Myocyte (in vitro differentiated cells): Measurements from ENCODE around the gene ASPG. TPM values are rescaled to one million over a fixed set of nuclear protein-coding genes. Genes with fewer than 3 reads are reported as not detected.
"Not testable (repeated sequence)": the region's sequence is repeated elsewhere in the genome, so short reads cannot be mapped to it uniquely, and the experiment has no call there.

Experiments used
- DNase-seq: peaks from one replicate; pipeline ENCODE4 v3.0.0-alpha.2; 2012; ENCODE audit warnings: low read depth
- total RNA-seq: library from RNA; depleted of rRNA; stranded (reverse); fragments of >200 nt; gene quantifications from 2 replicates; pipeline ENCODE4 v1.2.3, GENCODE V29; 2014

Gene ASPG
- total RNA-seq, 1 donor from 2014 or later = not detected

DNA sequence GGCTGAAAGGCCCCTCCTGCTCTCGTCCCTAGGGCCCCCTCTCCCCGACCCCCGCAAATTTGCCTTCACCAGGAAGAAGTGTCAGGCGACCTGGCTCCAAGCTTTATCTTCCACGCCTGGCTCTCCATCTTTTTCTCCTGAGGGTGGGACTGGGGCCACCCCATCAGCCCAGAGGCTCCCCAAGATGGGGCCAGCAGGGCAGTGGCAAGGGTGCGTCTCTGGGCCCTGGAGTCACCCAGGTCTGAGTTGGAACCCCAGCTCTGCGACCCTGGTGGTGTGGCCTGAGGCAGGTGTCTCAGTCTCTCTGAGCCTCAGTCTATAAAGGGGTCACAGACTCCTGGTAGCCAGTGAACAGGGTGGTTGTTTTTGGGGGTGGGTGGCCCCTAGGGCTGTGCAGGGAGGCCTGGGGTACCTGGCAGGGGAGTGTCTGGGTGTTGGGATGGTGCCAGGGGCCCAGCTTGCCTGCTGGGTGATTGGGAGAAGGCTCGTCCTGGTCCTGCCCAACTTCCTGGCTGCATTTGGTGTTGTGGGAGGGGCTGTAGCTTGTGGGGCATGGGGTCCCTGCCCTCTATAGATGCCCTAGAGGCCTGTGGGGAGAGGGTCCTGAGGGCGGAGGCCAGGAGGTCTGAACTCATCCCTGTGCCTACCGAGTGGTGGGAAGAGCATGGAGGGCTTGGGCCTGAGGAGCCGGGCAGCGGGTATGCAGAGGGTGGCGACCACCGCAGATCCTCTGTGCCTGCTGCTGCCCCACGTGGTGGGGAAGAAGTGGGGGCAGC lies 60.5 kb downstream of the ASPG start:
- no peak for DNase-seq

- DNase-seq = no peak
Measured at GRCh38 chr14:104146651-104147345, 61.3 kb downstream of the ASPG start.

- no peak for DNase-seq
Measured at GRCh38 chr14:104147346-104148125, 62.0 kb downstream of the ASPG start.

DNA sequence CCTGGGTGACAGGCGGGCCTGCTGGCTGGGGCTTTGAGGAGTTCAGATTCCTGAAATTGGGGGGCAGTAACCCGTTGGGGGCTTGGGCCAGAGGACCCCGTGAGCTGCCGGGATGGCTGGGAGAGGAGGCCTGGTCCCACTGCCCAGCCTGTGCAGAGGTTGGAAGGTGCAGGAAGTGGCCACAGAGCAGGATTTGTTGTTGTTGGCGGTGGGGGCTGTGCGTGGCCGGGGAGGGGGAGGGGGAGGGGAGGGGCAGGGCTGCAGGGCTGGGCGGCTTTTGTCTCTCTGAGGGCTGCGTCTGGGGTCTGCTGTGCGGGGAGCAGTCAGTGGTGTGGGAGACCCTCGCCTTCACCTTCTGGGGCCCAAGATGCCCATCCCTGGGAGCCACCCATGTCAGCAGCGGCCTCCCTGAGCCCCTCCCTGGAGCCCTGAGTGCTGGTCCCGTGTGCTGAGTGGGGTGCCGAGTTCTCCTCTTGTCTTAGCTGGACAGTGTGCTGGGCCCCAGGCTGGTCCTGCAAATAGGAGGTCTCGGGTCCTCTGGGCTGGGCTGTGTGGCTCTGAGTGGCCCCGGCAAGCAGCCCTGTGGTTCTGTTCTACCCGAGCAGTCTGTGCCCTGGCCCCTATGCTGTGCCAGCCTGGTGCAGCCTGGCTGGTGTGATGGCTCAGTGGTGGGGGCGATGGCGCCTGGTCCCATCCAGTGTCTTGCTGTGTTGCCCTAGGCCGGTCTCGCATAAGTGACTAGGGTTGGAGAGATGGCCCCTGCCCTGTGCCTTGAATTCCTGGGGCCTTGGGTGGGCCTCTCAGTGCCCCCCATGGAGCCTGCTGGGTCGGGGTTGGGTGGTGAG lies 63.2 kb downstream of the ASPG start:
- DNase-seq = no peak

DNA sequence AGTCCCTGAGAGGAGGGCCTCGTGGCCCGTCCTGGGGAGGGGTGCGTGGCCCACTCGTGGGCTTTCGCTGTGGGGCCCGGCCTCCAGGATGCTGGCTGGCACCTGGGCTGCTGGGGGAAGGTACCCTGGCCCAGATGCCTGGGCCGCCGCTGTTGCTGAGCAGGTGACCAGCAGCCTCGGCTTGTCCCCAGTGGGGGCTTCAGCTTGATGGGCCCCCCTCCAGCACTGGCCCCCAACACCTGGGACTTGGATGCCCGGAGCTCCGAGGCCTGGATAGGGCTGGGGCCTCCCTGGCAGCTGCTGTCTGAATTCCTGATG lies 63.7 kb downstream of the ASPG start:
- no peak for DNase-seq

DNA sequence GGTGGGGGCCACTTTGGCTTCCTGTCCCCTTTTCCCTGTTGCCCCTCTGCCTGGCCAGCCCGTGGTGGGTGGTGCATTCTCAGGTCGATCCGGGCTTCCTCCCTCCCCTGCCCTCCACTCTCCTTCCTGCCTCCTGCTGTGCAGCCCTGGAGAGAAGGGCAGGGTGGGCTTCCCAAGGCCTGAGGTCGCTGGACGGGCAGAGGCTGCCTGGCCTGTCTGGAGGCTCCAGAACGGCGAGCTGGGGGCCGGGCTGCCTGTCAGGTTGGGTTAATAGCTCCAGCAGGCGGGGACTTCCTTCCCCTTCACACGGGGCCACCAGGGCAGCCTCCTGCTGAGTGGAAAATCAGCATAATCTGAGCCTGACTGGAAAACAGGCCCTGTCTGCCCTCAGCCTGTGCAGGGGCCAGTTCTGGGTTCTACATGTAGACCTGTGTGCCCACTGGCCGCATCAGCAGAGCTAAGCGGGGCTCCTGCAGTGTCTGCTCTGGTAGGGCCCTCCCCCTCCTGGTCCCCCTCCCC lies 64.2 kb downstream of the ASPG start:
- no peak for DNase-seq

DNA sequence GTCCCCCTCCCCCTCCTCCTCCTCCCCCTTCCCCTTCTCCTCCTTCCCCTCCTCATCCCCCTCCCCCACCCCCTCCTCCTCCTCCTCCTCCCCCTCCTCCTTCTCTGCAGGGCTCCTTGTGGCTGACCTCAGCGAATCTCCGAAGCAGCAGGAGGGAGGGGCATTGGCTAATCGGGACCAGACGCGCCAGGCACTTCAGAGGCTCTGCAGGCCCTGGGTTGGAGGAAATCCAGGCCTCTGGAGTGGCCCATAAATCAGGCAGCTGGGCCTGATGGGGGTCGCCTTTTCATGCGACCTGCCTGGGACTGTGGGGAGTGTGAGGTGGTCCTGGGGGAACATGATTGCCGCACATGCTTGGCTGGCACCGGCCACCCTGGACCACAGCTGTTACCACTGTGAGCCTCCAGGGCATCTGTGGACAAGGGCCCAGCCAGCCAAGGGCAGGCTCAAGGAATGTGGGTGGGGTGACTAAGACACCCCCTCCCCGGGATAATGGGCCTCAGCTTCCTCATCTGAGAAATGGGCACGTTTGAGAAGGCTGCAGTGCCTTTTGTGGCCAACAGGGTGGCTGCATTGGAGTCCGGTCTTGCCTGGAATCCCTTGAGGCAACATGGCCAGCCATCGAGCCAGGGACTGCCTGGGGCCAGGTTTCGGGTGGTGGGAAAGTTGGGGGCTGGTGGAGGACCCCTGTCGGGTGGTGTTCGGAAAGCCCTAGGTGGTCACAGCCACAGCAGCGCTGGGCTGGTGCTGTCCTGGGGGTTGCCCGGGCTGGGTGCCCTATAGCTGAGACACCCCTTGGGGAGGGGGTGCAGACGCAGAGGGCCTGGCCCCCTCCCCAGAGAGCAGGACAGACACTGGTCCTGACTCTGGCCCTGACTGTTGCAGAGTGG lies 64.9 kb downstream of the ASPG start:
- peak; percentile 18 for DNase-seq

DNA sequence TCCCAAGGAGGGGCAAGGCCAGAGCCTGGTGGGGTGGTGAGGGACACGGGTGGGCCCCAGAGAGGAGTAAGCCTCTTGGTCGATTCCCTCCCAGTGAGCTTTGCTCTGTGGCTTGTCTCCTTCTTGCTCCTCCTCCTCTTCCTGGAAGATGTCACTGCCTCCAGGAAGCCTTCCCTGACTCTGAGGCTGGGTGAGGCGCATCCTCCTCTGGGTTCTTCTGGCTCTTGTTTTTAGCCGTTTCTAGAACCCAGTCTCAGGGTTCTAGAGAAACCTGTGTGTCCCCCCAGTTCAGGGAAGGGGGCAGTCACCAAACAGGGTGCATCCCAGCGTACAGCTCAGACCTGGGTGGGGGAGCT lies 65.5 kb downstream of the ASPG start:
- no peak for DNase-seq

DNA sequence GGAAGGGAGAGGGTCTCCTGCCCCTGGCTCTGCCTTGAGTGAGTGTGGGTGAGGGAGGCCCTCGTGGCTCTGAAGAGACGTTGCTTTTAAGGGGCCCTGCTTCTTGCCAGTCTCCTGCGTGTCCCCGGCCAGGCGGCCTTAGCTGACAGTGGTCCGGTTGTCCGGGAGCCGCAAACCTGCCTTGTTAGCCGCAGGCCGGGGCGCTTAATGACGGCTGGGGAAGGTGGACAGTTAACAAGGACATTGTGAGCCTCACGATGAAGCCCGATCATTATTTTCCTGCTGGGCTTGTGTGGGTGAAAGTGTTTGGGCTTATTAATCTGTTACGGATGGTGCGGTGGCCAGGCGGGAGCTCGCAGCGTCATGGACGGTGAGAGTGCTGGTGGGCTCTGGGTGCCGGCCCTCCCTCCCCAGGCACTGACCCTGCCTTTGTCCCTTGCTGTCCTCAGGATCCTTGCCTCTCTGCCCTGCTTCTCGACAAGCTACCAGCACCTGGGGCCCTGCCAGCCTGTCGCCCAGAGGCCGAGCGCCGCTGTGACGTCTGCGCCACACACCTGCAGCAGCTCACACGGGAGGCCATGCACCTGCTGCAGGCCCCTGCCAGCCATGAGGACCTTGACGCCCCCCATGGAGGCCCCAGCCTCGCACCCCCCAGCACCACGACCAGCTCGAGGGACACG lies 66.2 kb downstream of the ASPG start:
- no peak for DNase-seq

DNA sequence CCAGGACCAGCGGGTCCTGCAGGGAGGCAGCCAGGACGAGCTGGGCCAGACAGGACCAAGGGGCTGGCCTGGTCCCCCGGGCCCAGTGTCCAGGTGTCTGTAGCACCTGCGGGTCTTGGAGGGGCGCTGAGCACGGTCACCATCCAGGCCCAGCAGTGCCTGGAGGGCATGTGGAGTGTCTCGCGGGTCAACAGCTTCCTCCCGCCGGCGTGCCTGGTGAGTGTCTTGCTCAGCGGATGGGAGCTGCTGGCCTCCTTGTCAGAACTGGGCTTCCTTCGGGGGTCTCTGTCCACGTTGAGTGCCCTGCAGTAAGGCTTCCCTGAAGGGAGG lies 66.7 kb downstream of the ASPG start:
- DNase-seq = no peak

DNA sequence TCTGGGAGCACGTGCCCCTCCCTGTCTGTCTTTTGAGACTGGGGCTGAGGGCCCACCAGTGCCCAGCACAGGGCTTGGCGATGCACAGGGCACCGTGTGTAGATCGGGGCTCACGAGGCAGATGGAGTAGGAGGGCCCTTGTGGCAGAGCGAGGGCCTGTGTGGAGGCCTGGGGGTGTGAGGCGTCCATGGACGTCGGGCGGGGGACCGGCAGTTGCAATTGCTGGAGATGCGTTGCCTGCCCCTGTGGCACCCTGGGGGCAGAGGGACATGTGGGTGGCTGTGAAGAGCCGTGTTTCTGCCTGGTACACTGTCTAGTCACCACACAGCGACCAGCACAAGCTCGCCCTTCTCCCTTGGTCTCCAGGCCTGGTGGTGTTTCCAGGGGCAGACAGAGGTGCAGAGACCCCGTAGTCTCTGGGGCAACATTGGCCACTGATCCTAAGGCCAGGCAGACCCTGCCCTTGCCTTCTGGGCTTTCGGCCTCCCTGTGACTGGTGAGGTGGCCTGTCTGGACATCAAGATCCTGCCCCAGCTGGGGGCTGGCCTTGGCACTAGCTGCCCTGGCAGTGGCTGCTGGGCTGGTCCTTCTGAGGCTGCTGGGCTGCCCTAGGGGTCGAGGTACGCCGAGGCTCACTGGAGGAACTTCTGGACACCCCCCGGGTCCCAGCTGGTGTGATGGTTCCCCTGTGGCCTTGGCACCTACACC lies 67.3 kb downstream of the ASPG start:
- no peak for DNase-seq

- DNase-seq = not testable (repeated sequence)
Measured at GRCh38 chr14:104153394-104153755, 67.9 kb downstream of the ASPG start.

DNA sequence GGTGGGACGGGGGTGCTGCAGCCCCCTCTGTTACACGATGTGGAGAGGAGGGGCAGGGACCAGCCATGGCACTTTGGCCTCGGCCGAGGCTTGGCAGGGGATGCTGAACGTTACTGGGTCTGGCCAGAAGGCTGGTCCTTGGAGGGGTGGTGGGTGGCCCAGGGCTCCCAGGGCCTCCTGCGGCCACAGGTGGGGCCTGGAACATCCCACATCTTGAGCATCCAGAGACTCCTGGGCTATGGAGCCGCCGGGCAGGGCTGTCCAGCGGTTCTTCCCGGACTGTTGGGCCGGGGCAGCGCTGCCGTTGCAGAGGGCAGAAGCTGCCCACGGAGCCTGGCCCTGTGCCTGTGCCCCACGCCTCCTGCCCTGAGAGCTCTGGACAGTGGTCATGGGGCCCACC lies 68.7 kb downstream of the ASPG start:
- no peak for DNase-seq

GRCh38 chr14:104155513-104155912 lies 70.0 kb downstream of the ASPG start:
- DNase-seq = no peak

GRCh38 chr14:104156142-104156541 lies 70.6 kb downstream of the ASPG start:
- DNase-seq = no peak

DNA sequence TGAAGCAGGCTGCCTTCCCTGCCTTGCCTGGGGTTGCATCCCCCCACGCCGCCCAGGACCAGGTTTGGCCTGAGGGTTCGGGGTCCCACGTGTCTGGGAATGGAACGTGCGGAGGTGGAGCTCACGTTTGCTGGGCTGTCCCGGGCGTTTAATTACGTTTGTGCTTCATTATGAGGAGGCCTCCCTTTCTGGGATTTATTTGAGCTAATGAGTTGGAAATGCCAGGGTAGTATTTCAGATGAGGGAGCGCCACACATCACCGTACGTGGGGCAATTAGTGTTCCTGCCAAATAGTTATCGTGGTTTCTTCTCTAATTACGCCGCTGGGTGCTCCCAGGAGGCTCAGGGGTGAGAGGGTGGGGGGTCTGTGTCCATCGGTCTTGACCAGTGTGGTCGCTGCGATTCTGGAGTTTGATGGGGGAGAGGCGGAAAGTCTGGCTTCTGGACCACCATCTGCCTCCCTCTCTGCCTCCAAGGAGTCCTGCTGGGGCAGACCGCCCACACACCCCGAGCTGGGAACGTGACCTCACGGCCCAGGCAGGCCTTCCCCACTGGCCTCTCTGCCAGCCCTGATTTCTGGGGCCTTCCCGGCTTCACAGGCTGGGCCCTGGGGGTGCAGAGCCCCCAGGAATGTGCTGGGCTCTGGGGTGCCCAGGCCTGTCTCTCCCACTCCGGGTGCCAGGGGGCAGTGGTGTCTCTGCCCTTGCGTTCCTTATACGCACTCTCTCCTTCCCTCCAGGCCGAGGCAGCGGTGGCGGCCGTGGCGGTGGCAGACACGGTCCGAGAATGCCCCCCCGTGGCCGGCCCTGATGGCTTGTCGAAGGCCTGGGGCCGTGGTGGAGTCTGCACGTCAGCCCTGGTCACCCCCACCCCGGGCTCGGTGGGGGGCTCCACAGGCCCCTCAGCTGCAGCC lies 71.8 kb downstream of the ASPG start:
- DNase-seq = no peak

DNA sequence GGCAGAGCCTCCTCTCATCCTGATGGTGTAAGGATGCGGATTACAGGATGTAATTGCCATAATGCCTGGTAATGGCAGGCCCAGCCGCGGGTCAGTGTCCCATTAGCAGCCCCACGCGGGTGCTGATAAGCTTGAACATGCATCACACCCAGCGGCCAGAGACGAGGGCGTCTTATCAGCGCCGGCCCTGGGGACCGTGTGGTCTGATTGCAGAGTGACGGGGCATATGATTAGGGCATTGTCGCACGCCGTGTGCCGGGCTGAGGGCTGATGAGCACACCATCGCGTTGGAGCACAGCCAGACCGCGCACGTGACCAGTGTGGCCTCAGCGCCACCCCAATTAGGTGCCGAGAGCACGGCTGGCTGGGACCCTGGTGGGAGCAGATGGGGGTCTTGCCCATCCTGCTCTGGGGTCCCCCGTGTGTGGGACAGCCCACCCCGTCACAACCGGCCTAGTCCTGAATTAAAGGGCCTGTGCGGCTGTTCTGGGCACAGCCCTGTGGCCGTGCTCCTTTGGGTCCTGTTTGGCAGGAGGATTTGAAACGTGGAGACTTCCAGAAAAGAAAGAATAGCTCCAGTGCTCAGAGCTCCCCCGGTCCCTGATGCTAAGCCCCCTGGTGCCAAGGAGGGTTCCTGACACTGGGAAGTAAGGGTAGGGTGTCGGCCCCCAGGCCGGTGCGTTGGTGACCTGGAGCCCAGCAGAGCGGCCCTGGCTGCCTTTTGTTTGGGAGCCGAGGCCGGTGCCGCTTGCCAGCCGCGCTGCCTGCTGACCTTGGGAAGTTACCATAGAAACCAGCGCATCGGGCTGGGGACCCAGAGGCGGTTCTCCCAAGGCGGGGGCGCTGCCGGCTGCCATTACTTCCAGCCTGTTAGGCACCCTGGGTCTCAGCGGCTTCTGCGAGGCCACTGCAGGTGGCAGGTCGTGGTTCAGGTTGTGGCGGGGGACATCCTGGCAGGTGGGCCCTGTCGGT lies 73.6 kb downstream of the ASPG start:
- no peak for DNase-seq
